H1 (cell line): Measurements from ENCODE around the gene DYRK1A. TPM values are rescaled to one million over a fixed set of nuclear protein-coding genes. Genes with fewer than 3 reads are reported as not detected.

Source experiments
- CTCF ChIA-PET: fragments of 300-600 bp; sonication (Branson Sonifier 250); formaldehyde crosslinking; loops from one replicate; lab custom pipeline; 2021; ENCODE audit not compliant: partially characterized antibody; lab: Charles Lee
- POLR2A ChIA-PET: fragments of 300-600 bp; sonication (Branson Sonifier 250); formaldehyde crosslinking; loops from one replicate; lab custom pipeline; 2021; ENCODE audit warnings: inconsistent platforms; ENCODE audit not compliant: partially characterized antibody; lab: Charles Lee
- DNase-seq, 2 experiments: peaks; one replicate each; pipeline versions ENCODE4 v3.0.0 to v3.0.0-alpha.2; 2010 to 2022; ENCODE audit warnings: low spot score in 2 of 2, low read depth in 1 of 2, mixed read lengths in 1 of 2
- FAIRE-seq: peaks from 2 replicates; lab custom pipeline; 2011; peaks lifted over from hg19 to GRCh38; lab: Jason Lieb, UNC
- H2AFZ ChIP-seq: 2 replicates; pipeline ENCODE4 v1.8.1; 2012; ENCODE audit warnings: low read length, inconsistent platforms
- H2AK5ac ChIP-seq: 2 replicates; pipeline ENCODE4 v1.6.1; 2013; ENCODE audit warnings: low read depth, low read length
- H2BK120ac ChIP-seq: replicated peaks from 2 replicates; pipeline ENCODE3; 2013; ENCODE audit warnings: low read depth, low read length, inconsistent platforms
- H2BK12ac ChIP-seq: 2 replicates; pipeline ENCODE4 v1.6.1; 2013; ENCODE audit warnings: low read depth, low read length
- H2BK15ac ChIP-seq: 2 replicates; pipeline ENCODE4 v1.6.1; 2013; ENCODE audit warnings: low read length
- H2BK20ac ChIP-seq: 2 replicates; pipeline ENCODE4 v1.6.1; 2013; ENCODE audit warnings: low read length
- H2BK5ac ChIP-seq: 2 replicates; pipeline ENCODE4 v1.6.1; 2013; ENCODE audit warnings: low read depth, low read length
- H3K14ac ChIP-seq: 2 replicates; pipeline ENCODE4 v1.6.1; 2013; ENCODE audit warnings: inconsistent platforms; ENCODE audit not compliant: insufficient read length
- H3K18ac ChIP-seq: 2 replicates; pipeline ENCODE4 v1.6.1; 2013; ENCODE audit warnings: low read length; ENCODE audit errors: extremely low read depth
- H3K23ac ChIP-seq: 2 replicates; pipeline ENCODE4 v1.6.1; 2013; ENCODE audit warnings: inconsistent platforms; ENCODE audit not compliant: insufficient read length
- H3K23me2 ChIP-seq: 2 replicates; pipeline ENCODE4 v1.6.1; 2013; ENCODE audit warnings: low read depth, low read length
- H3K27ac ChIP-seq: 2 replicates; pipeline ENCODE4 v1.6.1; 2011; ENCODE audit warnings: low read depth, low read length, inconsistent platforms
- H3K27me3 ChIP-seq, 4 experiments: replicated peaks in 1 of 4; 1 replicate in 1 of 4; 2 replicates in 3 of 4; pipeline versions ENCODE4 v1.6.1 to v1.8.1; 2011 to 2013; ENCODE audit warnings: low read length in 3 of 4, mild to moderate bottlenecking in 3 of 4, inconsistent platforms in 2 of 4, mixed read lengths in 2 of 4, moderate library complexity in 1 of 4; ENCODE audit not compliant: control insufficient read depth in 3 of 4, insufficient read depth in 3 of 4; ENCODE audit errors: extremely low read depth in 1 of 4
- H3K36me3 ChIP-seq, 4 experiments: 2 replicates each; pipeline versions ENCODE4 v1.6.1 to v1.8.1; 2011 to 2013; ENCODE audit warnings: mild to moderate bottlenecking in 4 of 4, low read length in 3 of 4, moderate library complexity in 2 of 4, control low read depth in 1 of 4, inconsistent platforms in 1 of 4; ENCODE audit not compliant: insufficient read depth in 4 of 4, control insufficient read depth in 2 of 4
- H3K4ac ChIP-seq: replicated peaks from 2 replicates; pipeline ENCODE3; 2013; ENCODE audit warnings: low read length, low read depth, mixed read lengths, inconsistent platforms; ENCODE audit not compliant: insufficient read length
- H3K4me1 ChIP-seq, 4 experiments: replicated peaks in 1 of 4; 1 replicate in 1 of 4; 2 replicates in 3 of 4; pipeline versions ENCODE4 v1.6.1 to v1.8.1; 2011 to 2013; ENCODE audit warnings: low read length in 3 of 4, inconsistent platforms in 2 of 4, mixed read lengths in 1 of 4; ENCODE audit not compliant: insufficient read depth in 4 of 4, control insufficient read depth in 3 of 4
- H3K4me2 ChIP-seq, 2 experiments: 2 replicates each; pipeline versions ENCODE4 v1.6.1 to v1.8.1; 2011 to 2013; ENCODE audit warnings: low read depth in 2 of 2, low read length in 2 of 2, control low read depth in 1 of 2, inconsistent platforms in 1 of 2, mild to moderate bottlenecking in 1 of 2; ENCODE audit not compliant: insufficient read depth in 1 of 2
- H3K4me3 ChIP-seq, 4 experiments: fragments of 200-600, 300-600 bp in 1 of 4; sonication (generic), shearing (Covaris generic), sonication (Bioruptor Twin) in 1 of 4; 2 replicates each; pipeline versions ENCODE4 v1.5.1 to v1.8.1; 2011 to 2016; ENCODE audit warnings: low read length in 4 of 4, low read depth in 3 of 4, control low read depth in 2 of 4, inconsistent platforms in 2 of 4, mild to moderate bottlenecking in 2 of 4, mixed read lengths in 1 of 4, moderate library complexity in 1 of 4; ENCODE audit not compliant: insufficient read depth in 2 of 4; ENCODE audit errors: extremely low read depth in 1 of 4
- H3K56ac ChIP-seq: replicated peaks from 2 replicates; pipeline ENCODE3; 2013; ENCODE audit warnings: low read depth, mild to moderate bottlenecking, mixed read lengths, low read length, inconsistent platforms; ENCODE audit not compliant: insufficient read length
- H3K79me1 ChIP-seq: 2 replicates; pipeline ENCODE4 v1.6.1; 2013; ENCODE audit warnings: low read depth, low read length, control low read depth
- H3K79me2 ChIP-seq, 2 experiments: 2 replicates each; pipeline versions ENCODE4 v1.6.1 to v1.8.1; 2012 to 2013; ENCODE audit warnings: low read length in 2 of 2, mild to moderate bottlenecking in 2 of 2, inconsistent platforms in 1 of 2; ENCODE audit not compliant: insufficient read depth in 2 of 2, control insufficient read depth in 1 of 2
- H3K9ac ChIP-seq, 4 experiments: replicated peaks in 1 of 4; 1 replicate in 1 of 4; 2 replicates in 3 of 4; pipeline versions ENCODE4 v1.6.1 to v1.8.1; 2011 to 2013; ENCODE audit warnings: low read depth in 3 of 4, low read length in 3 of 4, control low read depth in 2 of 4, mild to moderate bottlenecking in 2 of 4, moderate library complexity in 2 of 4, inconsistent platforms in 1 of 4; ENCODE audit errors: extremely low read depth in 1 of 4
- H3K9me3 ChIP-seq, 2 experiments: 2 replicates each; pipeline versions ENCODE4 v1.6.1 to v1.8.1; 2012 to 2013; ENCODE audit warnings: mild to moderate bottlenecking in 2 of 2, moderate library complexity in 2 of 2, control low read depth in 1 of 2, inconsistent platforms in 1 of 2, low read depth in 1 of 2, low read length in 1 of 2, mixed read lengths in 1 of 2; ENCODE audit not compliant: insufficient read depth in 2 of 2
- H4K20me1 ChIP-seq, 2 experiments: replicated peaks in 1 of 2; 2 replicates each; pipeline versions ENCODE3 to v1.8.1; 2011 to 2013; ENCODE audit warnings: inconsistent platforms in 2 of 2, low read length in 2 of 2, mild to moderate bottlenecking in 1 of 2; ENCODE audit not compliant: insufficient read depth in 2 of 2, control insufficient read depth in 1 of 2
- H4K5ac ChIP-seq: 2 replicates; pipeline ENCODE4 v1.6.1; 2013; ENCODE audit warnings: low read length, low read depth, mixed read lengths, inconsistent platforms; ENCODE audit not compliant: insufficient read length
- H4K8ac ChIP-seq: 2 replicates; pipeline ENCODE4 v1.8.0; 2013; ENCODE audit warnings: mild to moderate bottlenecking, moderate library complexity, low read length, inconsistent platforms; ENCODE audit not compliant: insufficient read depth; ENCODE audit errors: extremely low read depth
- H4K91ac ChIP-seq: replicated peaks from 2 replicates; pipeline ENCODE3; 2013; ENCODE audit warnings: low read length, mixed read lengths, inconsistent platforms; ENCODE audit not compliant: insufficient read length
- SP2 ChIP-seq: IDR thresholded peaks from 2 replicates; pipeline ENCODE4 v1.6.1; 2012; ENCODE audit warnings: mild to moderate bottlenecking, low read length, inconsistent platforms
- USF2 ChIP-seq: IDR thresholded peaks from 2 replicates; pipeline ENCODE4 v1.6.1; 2011; ENCODE audit warnings: low read length, improper control_type of control experiment
- WGBS, 2 experiments: shearing (Covaris generic) in 1 of 2; methylation state at CpG; one replicate each; pipeline versions ENCODE4 v1.1.6 to v1.1.7; 2013 to 2015; ENCODE audit warnings: low lambda C conversion rate in 2 of 2, mixed read lengths in 2 of 2, inconsistent platforms in 1 of 2, low coverage in 1 of 2, missing lambda C conversion rate in 1 of 2; ENCODE audit not compliant: insufficient replicate concordance in 2 of 2, insufficient coverage in 1 of 2, insufficient read length in 1 of 2; ENCODE audit errors: extremely low coverage in 1 of 2, missing lambda C conversion rate in 1 of 2; 5-methylcytosine and 5-hydroxymethylcytosine counted together
- polyA plus RNA-seq, 7 experiments: library from polyadenylated mRNA; depleted of rRNA in 3 of 7; stranded (reverse) in 5 of 7; unstranded in 2 of 7; fragments of >200 nt in 5 of 7; fragments of 200-250 nt in 2 of 7; gene quantifications; 1 replicate in 5 of 7; 2 replicates in 1 of 7; 4 replicates in 1 of 7; pipeline versions ENCODE4 v1.2.1 to v1.2.3, GENCODE V29; 2011 to 2013; ENCODE audit warnings: missing spikeins in 2 of 7, mixed read lengths in 2 of 7
- total RNA-seq: library from RNA; stranded (reverse); fragmentation: NEBNext Ultra II Directional; extraction: Animal tissue kit (Norgen Biotek cat#: 25700); gene quantifications from 2 replicates; pipeline ENCODE4 v1.2.1, GENCODE V29; 2021

DYRK1A gene
- total and polyA plus RNA-seq, 2 of the 8 experiments (the other 6 are each of a cell fraction or from before 2014, with no cell fraction given) = 61.1 to 62.2 TPM

- Histone ChIP-seq H2AK5ac (no peak overlapping the region), H3K14ac (no peak overlapping the region), H2BK12ac (no peak overlapping the region), H2BK20ac (no peak overlapping the region), H4K5ac (no peak overlapping the region), H3K56ac (no peak overlapping the region), H3K79me1 (no peaks in the 10 kb centered on the region), H3K4me2 (0 out of 4 replicates have a peak overlapping the region, but pooled peaks of 1 of the 2 experiments have one; percentile 6), H4K20me1 (peaks cover 20 to 33% of the 10 kb centered on the region in 2 experiments), H3K23ac (no peak overlapping the region), H2BK5ac (no peak overlapping the region), H3K18ac (no peak overlapping the region), H2BK120ac (no peak overlapping the region), H2AFZ (no peak overlapping the region), H3K4me3 (no peak overlapping the region), H3K36me3 (peaks cover 0 to 13% (median 0%) of the 10 kb centered on the region in 4 experiments; a peak in 3 of 8 replicates), H4K91ac (no peak overlapping the region), H3K23me2 (no peaks in the 10 kb centered on the region), H4K8ac (no peak overlapping the region), H3K27me3 (no peaks in the 10 kb centered on the region), H3K4me1 (peaks cover 0 to 9% (median 5%) of the 10 kb centered on the region in 4 experiments; a peak in 3 of 7 replicates), H2BK15ac (no peak overlapping the region), H3K4ac (no peak overlapping the region), H3K9ac (no peak overlapping the region), H3K27ac (no peak overlapping the region), H3K9me3 (no peaks in the 10 kb centered on the region), H3K79me2 (peaks cover 15 to 100% of the 10 kb centered on the region in 2 experiments)
- POLR2A ChIA-PET = interaction anchor here (1.0 kb wide), 1 partner anchor 12 kb away, joined by 3 read pairs; no protein-coding TSS in a partner anchor
- CTCF ChIA-PET = interaction anchor here (1.4 kb wide), 1 partner anchor 44 kb away, joined by 6 read pairs; no protein-coding TSS in a partner anchor
- 91% methylated on average over 3 of the region's 3 CpGs; no CpG with 5 or more reads in 1 of the 2 experiments for WGBS, 2 experiments
- no peak for FAIRE-seq
- no peak for TF ChIP-seq USF2
- no peak for TF ChIP-seq SP2
- no peak for DNase-seq
These were observed 52.8 kb downstream of the DYRK1A start for GRCh38 chr21:37419228-37419906.
